HL-60 (cell line): Measurements from ENCODE around the gene KLK7.

Source experiments
- DNase-seq, 2 experiments: peaks; one replicate each; pipeline ENCODE4 v3.0.0-alpha.2; 2010 to 2020; ENCODE audit warnings: low read depth in 1 of 2, low spot score in 1 of 2
- H3K27ac ChIP-seq: fragments of 250-450 bp; sonication (Bioruptor Pico); replicated peaks from 2 replicates; pipeline ENCODE4 v1.5.1; 2020; ENCODE audit warnings: mild to moderate bottlenecking, moderate library complexity
- H3K27me3 ChIP-seq: fragments of 250-450 bp; sonication (Bioruptor Pico); 2 replicates; pipeline ENCODE4 v1.5.1; 2021; ENCODE audit warnings: mild to moderate bottlenecking, moderate library complexity; ENCODE audit not compliant: insufficient read depth, poor library complexity, severe bottlenecking
- H3K4me3 ChIP-seq: replicated peaks from 2 replicates; pipeline ENCODE4 v1.5.1; 2011; ENCODE audit warnings: mild to moderate bottlenecking, control low read depth, low read length; ENCODE audit not compliant: insufficient read depth
- CTCF ChIP-seq: IDR thresholded peaks from one replicate; pipeline ENCODE4 v1.5.1; 2011; ENCODE audit warnings: low read length, control low read depth, inconsistent platforms; ENCODE audit not compliant: insufficient read depth
- GABPA ChIP-seq: IDR thresholded peaks from 2 replicates; pipeline ENCODE4 v1.6.1; 2012; ENCODE audit warnings: low read depth
- POLR2AphosphoS5 ChIP-seq: IDR thresholded peaks from 2 replicates; pipeline ENCODE4 v1.6.1; 2012; ENCODE audit warnings: low read depth
- REST ChIP-seq: IDR thresholded peaks from 2 replicates; pipeline ENCODE4 v1.6.1; 2012; ENCODE audit warnings: low read depth; ENCODE audit not compliant: insufficient replicate concordance
- SPI1 ChIP-seq: IDR thresholded peaks from 2 replicates; pipeline ENCODE4 v1.6.1; 2012; ENCODE audit warnings: low read depth, mild to moderate bottlenecking, borderline replicate concordance

KLK7 gene

GRCh38 chr19:50978772-50979390 is 4.8 kb downstream of the KLK7 start:
- DNase-seq: no peak
- TF ChIP-seq POLR2AphosphoS5: no peak
- TF ChIP-seq REST: no peak
- no peak for TF ChIP-seq CTCF
- TF ChIP-seq GABPA: no peak
- no peak for TF ChIP-seq SPI1
- Histone ChIP-seq H3K4me3 (no peak overlapping the region), H3K27ac (no peak overlapping the region), H3K27me3 (no peaks in the 10 kb centered on the region)

GRCh38 chr19:50977626-50978025 is 6.1 kb downstream of the KLK7 start:
- no peak for TF ChIP-seq REST
- no peak for TF ChIP-seq CTCF
- TF ChIP-seq POLR2AphosphoS5: no peak
- H3K27ac ChIP-seq: no peak overlapping the region
- H3K27me3 ChIP-seq: no peaks in the 10 kb centered on the region
- DNase-seq: no peak
- H3K4me3 ChIP-seq: no peak overlapping the region

- no peak for DNase-seq
- H3K4me3 ChIP-seq: no peak overlapping the region
- no peaks in the 10 kb centered on the region for H3K27me3 ChIP-seq
- H3K27ac ChIP-seq: no peak overlapping the region
- no peak for TF ChIP-seq CTCF
- no peak for TF ChIP-seq POLR2AphosphoS5
Observed at GRCh38 chr19:50975766-50976165, 8.0 kb downstream of the KLK7 start.
